ENCODE results near the gene SOSTDC1. TPM values are rescaled to one million over a fixed set of nuclear protein-coding genes. Genes with fewer than 3 reads are reported as not detected.

The SOSTDC1 gene
- polyA plus RNA-seq, 3 donors = 45.8 to 58.9 (median 47.4) TPM

GRCh38 chr7:16430133-16430532 lies 35.4 kb downstream of the SOSTDC1 start:
- no peak for DNase-seq (ENCODE audit: extremely low read depth in 1 of 11, low read depth in 9 of 11, low spot score in 4 of 11)

DNA sequence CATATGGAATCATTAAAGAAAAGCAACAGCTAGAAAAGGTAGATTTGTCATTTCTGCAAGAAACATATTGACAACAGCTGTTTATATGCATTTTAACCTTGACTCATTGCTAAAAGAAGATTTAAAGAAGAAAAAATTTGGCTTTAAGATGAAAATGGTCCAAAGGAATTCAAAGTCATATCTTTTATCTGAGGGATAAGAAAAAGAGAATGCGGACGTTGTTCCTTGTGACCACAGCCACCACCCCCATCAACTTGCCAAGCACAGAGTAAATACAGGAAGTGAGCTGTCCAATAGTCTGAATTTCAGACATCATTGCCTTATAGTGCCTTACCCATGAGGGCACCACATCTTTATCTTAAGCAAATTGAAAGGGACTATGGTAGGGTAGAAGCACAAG lies 36.9 kb downstream of the SOSTDC1 start:
- no peak for DNase-seq (ENCODE audit: extremely low read depth in 1 of 11, low read depth in 9 of 11, low spot score in 4 of 11)

DNA sequence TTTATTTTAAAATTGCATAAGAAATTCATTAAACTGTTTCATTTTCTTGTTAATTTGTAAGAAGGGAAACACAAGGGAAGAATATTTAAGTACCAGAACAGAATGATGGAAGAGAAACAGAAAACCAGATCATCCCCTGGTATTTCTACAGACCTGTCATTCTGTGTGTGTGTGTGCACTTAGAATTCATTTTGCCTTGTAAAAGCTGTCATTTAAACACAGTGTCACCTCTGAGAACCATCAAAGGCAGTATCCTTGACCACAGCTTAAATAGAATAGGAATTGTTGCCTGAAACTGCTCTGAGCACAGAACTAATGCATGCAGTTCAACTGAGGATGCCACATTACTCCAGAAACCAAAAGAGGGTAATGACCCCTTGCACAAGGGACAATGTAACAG lies 37.4 kb downstream of the SOSTDC1 start:
- DNase-seq (ENCODE audit: extremely low read depth in 1 of 11, low read depth in 9 of 11, low spot score in 4 of 11) = no peak

GRCh38 chr7:16423761-16424160 lies 41.8 kb downstream of the SOSTDC1 start:
- no peak for DNase-seq (ENCODE audit: extremely low read depth in 1 of 11, low read depth in 9 of 11, low spot score in 4 of 11)

DNA sequence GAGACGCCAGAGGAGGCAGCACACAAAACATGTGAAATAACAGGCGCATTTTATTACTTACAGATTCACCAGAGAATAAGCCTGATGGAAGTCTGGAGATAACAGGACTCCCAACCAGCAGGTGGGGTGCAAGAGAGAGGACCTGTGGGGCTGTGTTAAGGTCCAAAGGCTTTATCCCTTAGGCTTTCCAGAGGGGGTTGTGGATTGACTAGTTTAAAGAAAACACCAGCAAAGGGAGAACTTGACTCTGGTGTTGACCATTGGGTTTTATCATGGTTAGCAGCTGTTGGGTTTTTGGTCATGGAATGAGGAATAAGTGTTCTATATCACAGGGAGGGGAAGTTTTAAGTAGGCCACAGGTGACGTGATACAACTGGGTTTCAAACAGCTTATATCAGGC lies 42.6 kb downstream of the SOSTDC1 start:
- DNase-seq (ENCODE audit: extremely low read depth in 1 of 11, low read depth in 9 of 11, low spot score in 4 of 11) = no peak

GRCh38 chr7:16422103-16422435 lies 43.5 kb downstream of the SOSTDC1 start:
- DNase-seq (ENCODE audit: extremely low read depth in 1 of 11, low read depth in 9 of 11, low spot score in 4 of 11) = no peak

DNA sequence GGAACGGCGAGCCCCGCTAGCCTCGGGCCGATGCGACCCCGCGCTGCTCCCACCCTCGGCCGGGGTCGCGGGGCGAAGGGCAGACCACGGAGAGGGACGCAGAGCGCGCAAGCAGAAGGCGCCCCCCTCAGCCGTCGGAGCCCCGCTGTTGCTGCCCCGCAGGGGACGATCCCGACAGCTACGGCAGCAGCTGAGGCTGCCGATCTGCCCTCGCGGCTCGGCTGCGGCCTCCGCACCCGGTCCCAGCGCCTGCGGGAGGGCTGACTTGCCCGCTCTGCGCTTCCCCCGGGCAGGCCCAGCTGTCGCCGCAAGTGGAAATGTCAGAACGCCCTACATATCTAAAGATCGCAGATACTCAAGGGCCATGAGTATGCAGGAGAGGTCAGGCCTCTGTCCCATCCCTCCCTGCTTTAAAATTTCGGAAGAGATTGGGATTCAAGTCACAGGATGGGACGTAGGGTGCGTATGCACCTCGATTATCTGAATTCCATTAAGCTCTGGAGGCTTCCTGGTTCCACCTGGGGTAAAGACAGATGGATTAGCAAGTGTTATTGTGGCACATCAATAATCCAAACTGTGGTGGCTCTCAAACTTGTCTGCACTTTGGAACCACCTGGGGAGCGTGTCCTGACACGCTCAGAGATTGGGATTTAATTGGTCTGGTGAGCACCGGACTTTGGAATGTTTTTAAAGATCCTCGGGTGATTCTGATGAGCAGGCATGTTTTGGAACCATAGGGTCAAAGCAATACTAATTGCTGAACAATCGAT lies 44.0 kb downstream of the SOSTDC1 start, which contains the start of gene CRPPA:
TSS of gene CRPPA (minus strand) at position 206 of the 770 bp plus-strand sequence. CDS start 216 bp downstream, outside the sequence.
- DNase-seq (ENCODE audit: extremely low read depth in 1 of 11, low read depth in 9 of 11, low spot score in 4 of 11) = no peak

GRCh38 chr7:16420649-16421332 lies 44.7 kb downstream of the SOSTDC1 start:
- DNase-seq (ENCODE audit: extremely low read depth in 1 of 11, low read depth in 9 of 11, low spot score in 4 of 11) = peak; percentile 73 to 92 (median 87)

- DNase-seq (ENCODE audit: extremely low read depth in 1 of 11, low read depth in 9 of 11, low spot score in 4 of 11) = no peak
These were observed 45.2 kb downstream of the SOSTDC1 start for GRCh38 chr7:16420329-16420648.

DNA sequence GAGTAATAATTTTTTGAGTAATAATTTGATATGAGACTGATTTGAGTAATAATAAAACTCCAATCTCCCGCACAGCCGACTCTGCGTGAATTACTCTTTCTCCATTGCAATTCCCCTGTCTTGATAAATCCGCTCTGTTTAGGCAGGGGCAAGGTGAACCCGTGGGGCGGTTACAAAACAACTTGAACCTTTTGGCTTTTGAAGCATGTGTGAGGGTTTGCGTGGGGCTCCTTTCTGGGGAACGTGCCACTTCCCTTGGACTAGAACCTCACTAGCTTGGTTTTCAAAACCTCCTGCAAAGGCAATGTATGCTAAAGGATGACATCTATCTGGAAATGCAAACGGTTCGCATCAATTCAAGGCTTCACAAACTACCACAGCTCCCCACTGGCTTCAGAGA lies 45.7 kb downstream of the SOSTDC1 start:
- no peak for DNase-seq (ENCODE audit: extremely low read depth in 1 of 11, low read depth in 9 of 11, low spot score in 4 of 11)

DNA sequence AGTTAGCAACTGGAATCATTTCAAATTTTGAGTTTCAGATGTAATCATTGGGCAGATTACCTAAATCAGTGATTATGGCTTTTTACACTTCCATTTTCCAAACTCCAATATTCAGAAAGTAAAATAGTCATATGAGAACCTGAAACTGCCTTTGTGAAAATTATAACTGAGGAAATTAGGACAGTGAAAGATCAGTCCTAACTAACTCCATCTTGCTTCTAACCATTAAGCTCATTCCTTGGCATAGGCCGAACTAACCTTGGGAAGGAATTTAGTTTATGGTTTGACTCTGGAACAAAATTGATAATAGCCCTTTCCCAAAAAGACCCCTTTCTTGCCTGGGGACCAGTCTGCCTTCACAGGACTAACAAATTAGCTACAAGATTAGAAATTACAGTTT lies 46.4 kb downstream of the SOSTDC1 start:
- no peak for DNase-seq (ENCODE audit: extremely low read depth in 1 of 11, low read depth in 9 of 11, low spot score in 4 of 11)

- no peak for DNase-seq (ENCODE audit: extremely low read depth in 1 of 11, low read depth in 9 of 11, low spot score in 4 of 11)
These were observed 47.6 kb downstream of the SOSTDC1 start for GRCh38 chr7:16417906-16418305.

DNA sequence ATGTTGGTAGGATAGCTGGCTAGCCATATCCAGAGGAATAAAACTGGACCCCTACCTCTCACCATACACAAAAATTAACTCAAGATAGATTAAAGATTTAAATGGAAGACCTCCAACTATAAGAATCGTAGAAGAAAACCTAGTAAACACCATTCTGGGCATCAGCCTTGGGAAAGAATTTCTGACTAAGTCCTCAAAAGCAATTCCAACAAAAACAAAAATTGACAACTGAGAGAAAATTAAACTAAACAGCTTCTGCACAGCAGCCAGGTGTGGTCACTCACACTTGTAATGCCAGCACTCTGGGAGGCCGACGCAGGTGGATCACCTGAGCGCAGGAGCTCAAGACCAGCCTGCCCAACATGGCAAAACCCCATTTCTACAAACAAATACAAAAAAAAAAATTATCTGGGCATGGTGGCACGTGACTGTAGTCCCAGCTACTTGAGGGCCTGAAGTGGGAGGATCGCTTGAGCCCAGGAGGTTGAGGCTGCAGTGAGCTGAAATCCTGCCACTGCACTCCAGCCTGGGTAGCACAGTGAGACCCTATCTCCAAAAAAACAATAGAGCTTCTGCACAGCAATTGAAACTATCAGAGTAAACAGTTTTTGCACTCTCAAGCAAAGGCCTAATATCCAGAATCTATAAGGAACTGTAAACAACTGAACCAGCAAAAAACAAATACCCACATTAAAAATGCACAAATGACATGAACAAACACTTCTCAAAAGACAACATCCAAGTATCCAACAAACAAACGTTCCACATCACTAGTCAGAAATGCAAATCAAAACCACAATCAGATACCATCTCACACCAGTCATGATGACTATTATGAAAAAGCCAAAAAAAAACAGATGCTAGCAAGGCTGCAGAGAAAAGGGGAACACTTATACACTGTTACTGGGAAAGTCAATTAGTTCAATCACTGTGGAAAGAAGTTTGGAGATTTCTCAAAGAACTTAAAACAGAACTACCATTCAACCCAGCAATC lies 49.0 kb downstream of the SOSTDC1 start:
- no peak for DNase-seq (ENCODE audit: extremely low read depth in 1 of 11, low read depth in 9 of 11, low spot score in 4 of 11)

GRCh38 chr7:16412274-16413254 lies 53.0 kb downstream of the SOSTDC1 start:
- no peak for DNase-seq (ENCODE audit: extremely low read depth in 1 of 11, low read depth in 9 of 11, low spot score in 4 of 11)

Other genes with a start within 250 kb of the SOSTDC1 start
- 1 to 10 TPM; 4.1 to 4.5 (median 4.4) TPM for gene CRPPA, start 44.2 kb downstream of the SOSTDC1 start, polyA plus RNA-seq (ENCODE audit: insufficient read length in 3 of 3)
- not detected for gene LRRC72, start 61.1 kb upstream of the SOSTDC1 start, polyA plus RNA-seq (ENCODE audit: insufficient read length in 3 of 3)
- 10 to 100 TPM; 28.4 to 37.9 (median 36.3) TPM for gene ANKMY2, start 180.0 kb upstream of the SOSTDC1 start, polyA plus RNA-seq (ENCODE audit: insufficient read length in 3 of 3)
- gene BZW2, start 180.4 kb upstream of the SOSTDC1 start, polyA plus RNA-seq (ENCODE audit: insufficient read length in 3 of 3) = 10 to 100 TPM; 74.7 to 87.0 (median 75.4) TPM